H9 (cell line): ENCODE results near the gene RNLS. TPM values are rescaled to one million over a fixed set of nuclear protein-coding genes. Genes with fewer than 3 reads are reported as not detected.
A peak's percentile ranks its signal among the peaks of the same experiment; 100 is the strongest.

Source experiments
- DNase-seq: peaks from one replicate; pipeline ENCODE4 v3.0.0-alpha.2; 2017
- H2AFZ ChIP-seq: one replicate; pipeline ENCODE4 v1.6.1; 2013; ENCODE audit warnings: mild to moderate bottlenecking, low read length, control low read depth, moderate library complexity
- H2AK5ac ChIP-seq: 2 replicates; pipeline ENCODE4 v1.6.1; 2013; ENCODE audit warnings: low read length, control low read depth, mixed read lengths; ENCODE audit not compliant: insufficient read length
- H2BK120ac ChIP-seq: one replicate; pipeline ENCODE4 v1.6.1; 2013; ENCODE audit warnings: low read depth, mild to moderate bottlenecking, low read length, control low read depth, inconsistent platforms; ENCODE audit not compliant: poor library complexity, severe bottlenecking
- H2BK12ac ChIP-seq: 2 replicates; pipeline ENCODE4 v1.6.1; 2013; ENCODE audit warnings: low read length, control low read depth, mixed read lengths, low read depth; ENCODE audit not compliant: insufficient read length
- H2BK15ac ChIP-seq: 2 replicates; pipeline ENCODE4 v1.6.1; 2013; ENCODE audit warnings: low read depth, low read length, control low read depth
- H2BK20ac ChIP-seq: one replicate; pipeline ENCODE4 v1.6.1; 2013; ENCODE audit warnings: low read depth, mild to moderate bottlenecking, low read length, control low read depth, inconsistent platforms; ENCODE audit not compliant: poor library complexity, severe bottlenecking
- H2BK5ac ChIP-seq: 2 replicates; pipeline ENCODE4 v1.6.1; 2013; ENCODE audit warnings: low read length, control low read depth, mixed read lengths; ENCODE audit not compliant: insufficient read length
- H3K14ac ChIP-seq: 2 replicates; pipeline ENCODE4 v1.6.1; 2013; ENCODE audit warnings: low read length, control low read depth; ENCODE audit not compliant: insufficient read depth
- H3K18ac ChIP-seq: 2 replicates; pipeline ENCODE4 v1.6.1; 2013; ENCODE audit warnings: low read depth, mild to moderate bottlenecking, mixed read lengths, low read length, control low read depth; ENCODE audit not compliant: insufficient read length
- H3K23ac ChIP-seq: 2 replicates; pipeline ENCODE4 v1.6.1; 2013; ENCODE audit warnings: low read length, control low read depth, mixed read lengths, low read depth; ENCODE audit not compliant: insufficient read length
- H3K23me2 ChIP-seq: 2 replicates; pipeline ENCODE4 v1.6.1; 2013; ENCODE audit warnings: low read depth, mild to moderate bottlenecking, mixed read lengths, low read length, control low read depth; ENCODE audit not compliant: insufficient read length, poor library complexity, severe bottlenecking
- H3K27ac ChIP-seq: 2 replicates; pipeline ENCODE4 v1.5.1; 2013; ENCODE audit warnings: low read length, control low read depth, mixed read lengths, low read depth; ENCODE audit not compliant: insufficient read length
- H3K27me3 ChIP-seq: 2 replicates; pipeline ENCODE4 v1.6.1; 2013; ENCODE audit warnings: low read length, control low read depth, inconsistent platforms; ENCODE audit not compliant: insufficient read depth
- H3K4ac ChIP-seq: 2 replicates; pipeline ENCODE4 v1.6.1; 2013; ENCODE audit warnings: low read depth, mild to moderate bottlenecking, control low read depth, inconsistent platforms, low read length, moderate library complexity
- H3K4me1 ChIP-seq: 2 replicates; pipeline ENCODE4 v1.6.1; 2013; ENCODE audit warnings: low read length, control low read depth, inconsistent platforms; ENCODE audit not compliant: insufficient read depth
- H3K4me2 ChIP-seq: 2 replicates; pipeline ENCODE4 v1.6.1; 2013; ENCODE audit warnings: low read length, control low read depth, mixed read lengths; ENCODE audit not compliant: insufficient read length, insufficient read depth
- H3K56ac ChIP-seq: 2 replicates; pipeline ENCODE4 v1.6.1; 2013; ENCODE audit warnings: low read depth, mild to moderate bottlenecking, mixed read lengths, low read length, control low read depth; ENCODE audit not compliant: insufficient read length
- H3K79me1 ChIP-seq: 2 replicates; pipeline ENCODE4 v1.6.1; 2013; ENCODE audit warnings: low read depth, mild to moderate bottlenecking, moderate library complexity, low read length, control low read depth, inconsistent platforms; ENCODE audit not compliant: insufficient read depth, poor library complexity, severe bottlenecking
- H3K79me2 ChIP-seq: 2 replicates; pipeline ENCODE4 v1.6.1; 2013; ENCODE audit warnings: low read length, control low read depth, inconsistent platforms; ENCODE audit not compliant: insufficient read depth
- H3K9ac ChIP-seq: 2 replicates; pipeline ENCODE4 v1.6.1; 2013; ENCODE audit warnings: low read length, control low read depth, mixed read lengths; ENCODE audit not compliant: insufficient read length; ENCODE audit errors: extremely low read depth
- H3K9me3 ChIP-seq: one replicate; pipeline ENCODE4 v1.6.1; 2013; ENCODE audit warnings: low read depth, low read length, inconsistent platforms; ENCODE audit not compliant: control insufficient read depth
- H3T11ph ChIP-seq: one replicate; pipeline ENCODE4 v1.6.1; 2013; ENCODE audit warnings: mild to moderate bottlenecking, low read length, control low read depth, inconsistent platforms
- H4K20me1 ChIP-seq: one replicate; pipeline ENCODE4 v1.6.1; 2013; ENCODE audit not compliant: control insufficient read depth, insufficient read length, insufficient read depth
- H4K5ac ChIP-seq: 2 replicates; pipeline ENCODE4 v1.6.1; 2013; ENCODE audit warnings: low read depth, mild to moderate bottlenecking, mixed read lengths, low read length, control low read depth; ENCODE audit not compliant: insufficient read length
- H4K8ac ChIP-seq: replicated peaks from 2 replicates; pipeline ENCODE4 v1.6.1; 2013; ENCODE audit warnings: low read length, control low read depth, mixed read lengths, low read depth; ENCODE audit not compliant: insufficient read length
- H4K91ac ChIP-seq: 2 replicates; pipeline ENCODE4 v1.6.1; 2013; ENCODE audit warnings: low read depth, mild to moderate bottlenecking, moderate library complexity, mixed read lengths, low read length, control low read depth; ENCODE audit not compliant: insufficient read length
- H3K27ac Mint-ChIP-seq, 3 experiments: 2 replicates in 2 of 3; 3 replicates in 1 of 3; pipeline ENCODE4 v1.8.0; 2020 to 2021; ENCODE audit warnings: mixed read lengths in 3 of 3, mild to moderate bottlenecking in 1 of 3, moderate library complexity in 1 of 3
- H3K27me3 Mint-ChIP-seq: 2 replicates; pipeline ENCODE4 v1.8.0; 2021; ENCODE audit warnings: low read depth, mild to moderate bottlenecking, moderate library complexity, mixed read lengths
- H3K36me3 Mint-ChIP-seq, 3 experiments: 2 replicates in 2 of 3; 3 replicates in 1 of 3; pipeline ENCODE4 v1.8.0; 2020 to 2021; ENCODE audit warnings: low read depth in 3 of 3, mixed read lengths in 3 of 3; ENCODE audit not compliant: insufficient read depth in 1 of 3
- H3K4me1 Mint-ChIP-seq, 2 experiments: 2 replicates each; pipeline ENCODE4 v1.8.0; 2020; ENCODE audit warnings: mixed read lengths in 2 of 2
- H3K4me3 Mint-ChIP-seq, 2 experiments: 2 replicates in 1 of 2; 3 replicates in 1 of 2; pipeline ENCODE4 v1.8.0; 2020 to 2021; ENCODE audit warnings: mild to moderate bottlenecking in 2 of 2, mixed read lengths in 2 of 2, moderate library complexity in 1 of 2
- H3K9me3 Mint-ChIP-seq, 2 experiments: 2 replicates in 1 of 2; 3 replicates in 1 of 2; pipeline ENCODE4 v1.8.0; 2020; ENCODE audit warnings: mild to moderate bottlenecking in 2 of 2, mixed read lengths in 2 of 2, moderate library complexity in 1 of 2
- CTCF ChIP-seq: fragments of 200-600 bp; sonication (generic); conservative IDR thresholded peaks from 3 replicates; pipeline ENCODE4 v1.8.0; 2021; ENCODE audit warnings: antibody characterized with exemption, mild to moderate bottlenecking
- WGBS: extraction: QIAGEN DNeasy Blood & Tissue Kit; methylation state at CpG from one replicate; pipeline ENCODE4 v1.1.7; 2013; ENCODE audit warnings: missing lambda C conversion rate, low lambda C conversion rate, mixed read lengths; ENCODE audit not compliant: insufficient read length; ENCODE audit errors: extremely low coverage; 5-methylcytosine and 5-hydroxymethylcytosine counted together
- total RNA-seq: library from RNA; stranded (reverse); gene quantifications from 2 replicates; pipeline ENCODE4 v1.2.1, GENCODE V29; 2021

RNLS gene
- total RNA-seq, 1 experiment from 2014 or later = 7.5 TPM

- H2BK15ac ChIP-seq = no peak overlapping the region
- H3T11ph ChIP-seq = no peak overlapping the region
- H3K4ac ChIP-seq = no peak overlapping the region
- H2AFZ ChIP-seq = no peak overlapping the region
- H3K18ac ChIP-seq = no peak overlapping the region
- H3K4me1 ChIP-seq = no peaks in the 10 kb centered on the region; the same call in 1 of the 2 replicates
- H3K23ac ChIP-seq = no peak overlapping the region
- H2BK120ac ChIP-seq = no peak overlapping the region
- H4K91ac ChIP-seq = no peak overlapping the region
- H4K20me1 ChIP-seq = no peaks in the 10 kb centered on the region
- H3K9me3 ChIP-seq = no peaks in the 10 kb centered on the region
- Mint-ChIP-seq H3K4me1 (peaks cover 18 to 21% of the 10 kb centered on the region in 2 experiments), H3K27me3 (no peaks in the 10 kb centered on the region), H3K36me3 (no peaks in the 10 kb centered on the region), H3K27ac (peak overlapping the region in 2 of 3 experiments; percentile 22 to 73; a peak in 1 of 7 replicates), H3K9me3 (no peaks in the 10 kb centered on the region), H3K4me3 (no peak overlapping the region)
- H4K5ac ChIP-seq = no peak overlapping the region
- no peak for TF ChIP-seq CTCF
- H3K23me2 ChIP-seq = no peaks in the 10 kb centered on the region
- no peak overlapping the region for H2BK20ac ChIP-seq
- no peak overlapping the region for H2BK5ac ChIP-seq
- H3K79me2 ChIP-seq = no peaks in the 10 kb centered on the region
- H3K4me2 ChIP-seq = no peak overlapping the region
- no peak overlapping the region for H2BK12ac ChIP-seq
- DNase-seq = no peak
- H3K9ac ChIP-seq = no peak overlapping the region
- H4K8ac ChIP-seq = no peak overlapping the region
- no peak overlapping the region for H3K27ac ChIP-seq
- no peak overlapping the region for H3K14ac ChIP-seq
- no CpG with 5 or more reads among the region's 3 CpGs for WGBS
- no peaks in the 10 kb centered on the region for H3K79me1 ChIP-seq
- no peak overlapping the region for H3K56ac ChIP-seq
- H2AK5ac ChIP-seq = no peak overlapping the region
- H3K27me3 ChIP-seq = no peaks in the 10 kb centered on the region
Measured at GRCh38 chr10:88526501-88527105, 56.5 kb downstream of the RNLS start.
